ENCODE measurements around the gene GRIA3.

GRCh38 chrX:123206176-123206575 is 22.1 kb downstream of the GRIA3 start:
- no peak for TF ChIP-seq CTCF (IDR thresholded peaks at IDR 0.05)
- no peak for TF ChIP-seq POLR2A (IDR thresholded peaks at IDR 0.05)
- TF ChIP-seq POLR2AphosphoS5 (IDR thresholded peaks at IDR 0.05; ENCODE audit: insufficient read depth in 1 of 2, low read depth in 1 of 2): no peak
